Fibroblast of gingiva (primary cell): ENCODE results near the gene ARHGEF39.

Experiments
- DNase-seq: peaks from one replicate; pipeline ENCODE4 v3.0.0-alpha.2; 2011; ENCODE audit warnings: low read depth

The ARHGEF39 gene

DNA sequence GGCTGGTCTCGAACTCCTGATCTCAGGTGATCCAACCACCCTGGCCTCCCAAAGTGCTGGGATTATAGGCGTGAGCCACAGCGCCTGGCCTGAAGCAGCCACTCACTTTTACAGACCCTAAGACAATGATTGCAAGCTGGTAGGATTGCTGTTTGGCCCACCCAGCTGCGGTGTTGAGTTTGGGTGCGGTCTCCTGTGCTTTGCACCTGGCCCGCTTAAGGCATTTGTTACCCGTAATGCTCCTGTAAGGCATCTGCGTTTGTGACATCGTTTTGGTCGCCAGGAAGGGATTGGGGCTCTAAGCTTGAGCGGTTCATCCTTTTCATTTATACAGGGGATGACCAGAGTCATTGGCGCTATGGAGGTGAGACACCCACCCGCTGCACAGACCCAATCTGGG, 10.2 kb upstream of the ARHGEF39 start:
- no peak for DNase-seq

DNA sequence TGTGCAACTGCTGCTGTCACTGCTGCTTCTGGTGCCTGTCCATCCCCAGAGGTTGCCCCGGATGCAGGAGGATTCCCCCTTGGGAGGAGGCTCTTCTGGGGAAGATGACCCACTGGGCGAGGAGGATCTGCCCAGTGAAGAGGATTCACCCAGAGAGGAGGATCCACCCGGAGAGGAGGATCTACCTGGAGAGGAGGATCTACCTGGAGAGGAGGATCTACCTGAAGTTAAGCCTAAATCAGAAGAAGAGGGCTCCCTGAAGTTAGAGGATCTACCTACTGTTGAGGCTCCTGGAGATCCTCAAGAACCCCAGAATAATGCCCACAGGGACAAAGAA, 9.0 kb upstream of the ARHGEF39 start:
- DNase-seq, result no peak

DNA sequence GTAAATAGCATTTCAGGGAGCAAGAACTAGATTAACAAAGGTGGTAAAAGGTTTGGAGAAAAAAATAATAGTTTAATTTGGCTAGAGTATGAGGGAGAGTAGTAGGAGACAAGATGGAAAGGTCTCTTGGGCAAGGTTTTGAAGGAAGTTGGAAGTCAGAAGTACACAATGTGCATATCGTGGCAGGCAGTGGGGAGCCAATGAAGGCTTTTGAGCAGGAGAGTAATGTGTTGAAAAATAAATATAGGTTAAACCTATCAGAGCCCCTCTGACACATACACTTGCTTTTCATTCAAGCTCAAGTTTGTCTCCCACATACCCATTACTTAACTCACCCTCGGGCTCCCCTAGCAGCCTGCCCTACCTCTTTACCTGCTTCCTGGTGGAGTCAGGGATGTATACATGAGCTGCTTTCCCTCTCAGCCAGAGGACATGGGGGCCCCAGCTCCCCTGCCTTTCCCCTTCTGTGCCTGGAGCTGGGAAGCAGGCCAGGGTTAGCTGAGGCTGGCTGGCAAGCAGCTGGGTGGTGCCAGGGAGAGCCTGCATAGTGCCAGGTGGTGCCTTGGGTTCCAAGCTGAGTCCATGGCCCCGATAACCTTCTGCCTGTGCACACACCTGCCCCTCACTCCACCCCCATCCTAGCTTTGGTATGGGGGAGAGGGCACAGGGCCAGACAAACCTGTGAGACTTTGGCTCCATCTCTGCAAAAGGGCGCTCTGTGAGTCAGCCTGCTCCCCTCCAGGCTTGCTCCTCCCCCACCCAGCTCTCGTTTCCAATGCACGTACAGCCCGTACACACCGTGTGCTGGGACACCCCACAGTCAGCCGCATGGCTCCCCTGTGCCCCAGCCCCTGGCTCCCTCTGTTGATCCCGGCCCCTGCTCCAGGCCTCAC, 8.4 kb upstream of the ARHGEF39 start, which contains the start of gene CA9:
Gene CA9, plus strand, starts transcription at position 797 of the 893 bp plus-strand sequence. Its CDS starts 32 bp downstream, at position 829.
- DNase-seq, result no peak

DNA sequence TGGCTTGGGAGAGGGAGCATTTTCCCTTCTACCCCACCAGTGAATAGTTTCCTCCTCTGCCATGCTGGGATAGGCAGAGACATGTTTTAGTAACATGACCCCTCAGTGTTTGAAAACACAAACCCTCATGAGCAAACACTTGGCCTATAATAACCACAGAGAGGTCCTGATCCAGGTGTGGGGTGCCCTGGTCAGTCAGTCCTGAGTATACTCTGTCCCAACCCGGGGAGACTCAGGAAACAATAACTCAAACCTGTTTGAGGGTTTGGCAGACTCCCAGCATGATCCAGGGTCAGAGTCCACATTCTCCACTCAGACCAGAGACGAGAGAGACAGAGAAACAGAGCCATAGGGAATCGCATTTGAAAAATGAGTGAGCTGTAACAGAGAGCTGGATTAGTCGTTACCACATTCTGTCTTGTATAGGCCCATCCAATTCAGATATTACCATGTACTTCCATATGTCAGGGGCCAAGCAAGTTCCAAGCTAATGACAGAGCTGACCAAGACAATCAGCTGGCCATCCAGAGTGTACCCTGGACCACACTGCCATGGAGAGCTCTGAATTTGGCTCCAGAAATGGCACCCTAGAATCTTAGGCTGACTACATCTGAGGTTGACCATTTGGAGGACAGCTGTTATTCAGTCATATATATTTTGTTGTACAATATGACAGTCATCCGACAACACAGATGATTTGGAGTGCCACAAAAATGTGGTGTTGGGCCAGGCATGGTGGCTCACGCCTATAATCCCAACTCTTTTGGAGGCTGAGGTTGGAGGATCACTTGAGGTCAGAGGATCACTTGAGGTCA, 4.5 kb upstream of the ARHGEF39 start:
- no peak for DNase-seq

DNA sequence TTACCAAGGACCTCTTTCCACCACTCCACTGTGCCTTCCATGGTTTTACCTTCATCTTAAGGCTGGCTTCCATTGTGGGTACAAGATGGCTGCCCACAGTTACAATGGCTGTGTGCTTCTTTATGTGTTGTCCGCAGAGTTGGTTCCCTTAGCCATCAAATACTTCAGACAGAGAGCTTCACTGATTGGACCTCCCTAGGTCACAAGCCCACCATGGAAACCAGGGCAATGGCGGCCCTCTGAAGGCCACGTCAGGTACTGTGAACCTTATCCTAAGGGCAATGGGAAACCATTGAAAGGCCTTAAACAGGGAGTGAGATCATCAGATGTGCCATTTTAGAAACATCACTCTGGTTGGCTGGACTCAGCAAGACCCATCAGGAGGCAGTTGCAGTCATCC, 2.9 kb upstream of the ARHGEF39 start:
- no peak for DNase-seq

DNA sequence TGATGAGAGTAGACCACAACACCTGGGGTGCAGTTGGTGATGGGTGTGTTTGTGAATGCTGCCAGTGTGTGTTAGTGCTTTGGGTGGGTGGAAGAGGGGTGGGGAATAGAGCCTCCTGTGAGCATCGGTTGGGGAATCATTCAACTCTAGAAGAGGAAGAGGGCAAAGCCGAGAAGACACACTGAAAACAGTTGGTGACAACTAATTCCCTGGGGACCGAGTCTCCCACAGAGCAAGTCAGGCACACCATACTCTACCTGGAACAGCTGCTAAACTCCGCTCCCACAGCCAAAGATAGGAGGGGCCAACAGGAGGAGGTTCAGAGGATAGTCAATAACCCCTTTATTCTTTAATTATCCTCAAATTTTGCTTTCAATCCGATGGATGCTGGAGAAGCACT, 1.6 kb upstream of the ARHGEF39 start:
- no peak for DNase-seq

DNA sequence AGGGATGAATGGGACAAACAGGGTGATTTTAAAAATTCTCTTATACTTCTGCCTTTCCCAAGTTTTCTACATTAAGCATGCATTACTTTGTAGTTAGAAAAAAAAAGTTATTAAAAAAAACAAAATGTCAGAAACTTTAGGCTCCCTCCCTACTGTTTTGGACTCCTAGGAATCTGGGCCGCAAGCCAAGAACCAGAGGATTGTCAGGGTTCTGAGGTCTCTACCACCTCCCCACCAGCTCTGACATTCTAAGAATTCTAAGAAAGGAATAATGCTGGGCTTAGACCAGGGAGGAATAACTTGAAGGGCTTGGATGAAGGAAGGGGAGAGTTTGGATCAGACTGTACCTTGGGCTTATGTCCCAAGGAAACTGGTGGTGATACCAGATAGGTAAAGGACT, 1.1 kb upstream of the ARHGEF39 start:
- DNase-seq, result no peak

DNA sequence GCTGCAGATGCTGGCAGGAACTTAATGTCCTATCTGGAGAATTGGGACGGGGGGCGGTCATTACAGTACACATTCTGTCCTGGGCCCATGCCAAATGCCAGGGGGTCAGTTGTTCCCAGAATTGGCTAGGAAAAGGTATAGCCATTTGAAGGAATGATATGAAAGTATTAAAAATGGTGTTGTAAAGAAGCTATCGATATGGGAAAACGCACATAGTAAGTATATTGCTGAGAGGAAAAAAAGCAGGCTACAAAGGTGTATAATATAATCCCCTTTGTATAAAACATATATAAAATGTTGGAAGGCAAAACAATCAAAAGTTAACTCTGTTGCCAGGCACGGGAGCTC, 450 bp upstream of the ARHGEF39 start:
- no peak for DNase-seq

DNA sequence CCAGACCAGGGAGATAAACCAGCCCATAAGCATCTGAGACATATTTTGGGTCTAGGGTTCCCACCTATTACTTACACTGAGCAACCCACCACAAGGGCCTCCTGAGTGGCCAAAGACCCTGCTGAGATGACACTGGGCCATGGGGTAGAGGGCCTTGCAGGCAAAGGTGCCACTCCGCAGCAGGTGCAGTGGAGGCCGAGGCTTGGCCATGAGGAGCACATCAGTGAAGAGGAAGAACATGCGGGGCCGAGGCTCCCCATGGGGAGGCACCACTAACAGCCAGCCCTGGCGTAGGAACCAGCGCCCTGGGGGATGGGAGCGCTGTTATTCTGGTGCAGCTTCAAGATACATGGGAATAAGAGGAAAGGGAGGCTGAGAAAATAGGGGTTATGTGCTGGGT, 2.6 kb downstream of the ARHGEF39 start:
- no peak for DNase-seq

DNA sequence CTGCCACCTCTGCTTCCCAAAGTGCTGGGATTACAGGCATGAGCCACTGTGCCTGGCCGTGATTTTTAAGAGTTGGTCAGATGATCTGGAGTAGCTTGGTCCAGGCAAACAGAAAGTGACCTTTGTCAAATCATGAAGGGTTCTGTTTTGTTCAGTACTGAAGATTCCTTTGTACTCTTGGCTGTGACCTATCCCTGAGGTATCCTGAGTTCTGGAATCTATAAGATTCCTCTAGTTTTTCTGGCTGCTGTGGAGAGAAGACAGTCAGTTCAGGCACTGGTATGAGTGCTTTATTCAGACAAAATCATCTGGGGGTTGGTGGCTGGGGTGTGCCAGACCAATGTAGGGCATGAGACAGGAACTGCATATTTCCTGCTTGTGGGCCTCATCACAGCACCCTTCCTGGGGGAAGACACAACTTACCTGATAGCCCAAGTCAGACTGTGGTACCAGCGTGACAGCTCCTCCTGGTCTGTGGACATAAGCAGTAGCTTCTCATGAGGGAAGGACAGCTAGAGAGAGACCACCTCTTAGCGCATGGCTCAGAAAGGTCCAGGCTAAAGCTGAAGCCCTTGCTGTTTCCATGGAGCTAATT, 3.1 kb downstream of the ARHGEF39 start:
- DNase-seq, result no peak

DNA sequence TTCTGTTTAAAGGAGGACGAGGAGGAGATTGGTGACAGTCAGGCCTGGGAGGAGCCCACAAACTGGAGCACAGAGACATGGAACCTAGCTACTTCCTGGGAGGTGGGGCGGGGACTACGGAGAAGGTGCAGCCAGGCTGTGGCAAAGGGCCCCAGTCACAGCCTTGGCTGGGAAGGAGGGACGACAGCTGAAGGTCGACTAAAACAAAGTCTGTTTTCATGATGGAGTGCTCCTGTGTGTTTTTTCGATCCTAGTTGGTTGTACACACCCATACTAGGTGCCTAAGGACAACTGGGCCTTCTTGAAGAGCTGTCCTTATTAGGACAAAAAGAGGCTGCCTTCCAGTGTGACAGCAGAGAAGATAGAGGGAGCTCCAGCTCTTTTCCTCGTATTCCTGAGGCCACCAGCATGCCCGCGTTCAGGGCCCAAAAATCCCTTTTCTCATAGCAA, 4.0 kb downstream of the ARHGEF39 start:
- DNase-seq, result peak; percentile 50

DNA sequence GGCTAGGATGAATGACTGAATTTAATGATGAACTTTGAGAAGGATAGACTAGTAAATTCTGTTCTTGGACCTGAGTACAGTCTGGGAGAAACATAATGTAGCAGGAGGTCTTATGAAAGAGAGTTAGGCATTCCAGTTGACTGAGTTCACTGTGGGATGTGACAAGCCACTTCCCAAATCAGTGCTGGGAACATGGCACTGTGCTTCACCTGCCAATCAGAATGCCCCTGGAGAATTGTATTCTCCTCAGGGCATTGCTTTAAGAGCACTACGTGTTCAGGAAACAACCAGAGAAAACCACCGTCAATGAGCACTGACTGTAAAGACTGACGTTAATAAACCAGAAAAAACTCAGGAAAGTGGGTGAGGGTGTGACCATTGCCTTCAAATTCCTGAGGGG, 5.7 kb downstream of the ARHGEF39 start:
- DNase-seq, result peak; percentile 93

DNA sequence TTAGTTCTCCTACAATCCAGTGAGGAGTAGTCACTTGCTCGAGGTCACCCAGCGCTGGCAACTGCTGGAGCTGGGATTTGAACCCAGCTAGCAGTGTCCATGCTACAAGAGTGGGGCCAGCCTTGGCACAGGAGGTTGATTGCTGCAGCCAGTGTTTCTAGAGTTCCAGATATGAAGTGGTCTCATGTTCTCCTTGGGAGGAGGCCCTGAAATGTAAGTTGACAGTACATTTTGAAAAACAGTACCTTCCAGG, 6.1 kb downstream of the ARHGEF39 start:
- peak; percentile 45 for DNase-seq

DNA sequence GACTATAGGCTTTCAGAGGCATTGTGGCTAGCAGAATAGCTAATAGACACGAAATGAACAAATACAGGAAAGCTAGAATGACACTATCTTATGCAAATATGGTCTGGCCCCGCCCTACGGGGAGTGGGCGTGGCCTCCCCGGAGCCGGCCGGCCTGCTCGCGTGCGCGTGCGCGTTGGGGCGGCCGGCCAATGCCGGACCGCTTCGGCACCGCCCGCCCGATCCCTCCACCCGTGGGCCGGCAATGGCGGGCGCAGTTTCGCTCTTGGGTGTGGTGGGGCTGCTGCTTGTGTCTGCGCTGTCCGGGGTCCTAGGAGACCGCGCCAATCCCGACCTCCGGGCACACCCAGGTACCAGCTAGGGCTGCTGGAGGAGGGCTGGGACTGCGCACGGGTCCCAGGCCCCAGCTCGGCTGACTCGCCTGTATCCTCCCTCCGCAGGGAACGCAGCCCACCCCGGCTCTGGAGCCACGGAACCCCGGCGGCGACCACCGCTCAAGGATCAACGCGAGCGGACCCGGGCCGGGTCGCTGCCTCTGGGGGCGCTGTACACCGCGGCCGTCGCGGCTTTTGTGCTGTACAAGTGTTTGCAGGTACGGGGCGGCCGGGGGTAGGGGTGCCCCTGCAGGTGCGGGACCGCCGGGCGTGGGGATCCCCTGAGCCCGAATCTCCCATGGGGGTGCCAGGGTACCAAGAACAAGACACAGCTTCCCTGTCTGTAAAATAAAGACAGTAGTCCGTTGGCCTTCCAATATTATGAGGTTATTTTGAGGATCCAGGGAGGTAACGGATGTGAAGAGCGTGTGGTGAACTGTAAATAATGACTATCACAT, 6.6 kb downstream of the ARHGEF39 start, which contains the start of gene CCDC107:
Gene CCDC107, plus strand, starts transcription at position 156 of the 831 bp plus-strand sequence. Its CDS starts 88 bp downstream, at position 244.
- peak; percentile 78 for DNase-seq

DNA sequence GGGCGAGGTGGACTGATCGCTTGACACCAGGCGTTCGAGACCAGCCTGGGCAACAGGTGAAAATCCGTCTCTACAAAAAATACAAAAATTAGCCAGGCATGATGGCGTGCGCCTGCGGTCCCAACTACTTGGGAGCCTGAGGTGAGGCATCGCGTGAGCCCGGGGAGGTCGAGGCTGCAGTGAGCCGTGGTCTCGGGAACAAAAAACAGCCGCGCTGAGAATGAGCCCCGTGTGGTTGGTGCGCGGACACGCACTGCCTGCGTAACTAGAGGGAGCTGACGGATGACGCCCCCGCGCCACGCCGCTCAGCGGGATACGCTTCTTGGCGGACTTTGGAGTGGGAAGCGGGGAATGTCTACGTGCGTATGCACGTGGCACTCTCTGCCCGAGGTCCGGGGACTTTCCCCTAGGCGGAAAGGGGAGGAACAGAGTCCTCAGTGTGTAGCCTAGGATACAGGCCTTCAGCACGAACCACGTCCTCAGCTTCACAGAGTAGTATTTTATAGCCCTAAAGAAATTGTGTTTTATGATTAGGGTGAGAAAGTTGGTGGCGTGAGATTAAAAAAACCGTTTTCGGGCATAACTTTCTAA, 7.4 kb downstream of the ARHGEF39 start, which contains the start of gene RMRP:
Gene RMRP, minus strand, starts transcription at position 474 of the 591 bp plus-strand sequence.
- peak; percentile 100 for DNase-seq

DNA sequence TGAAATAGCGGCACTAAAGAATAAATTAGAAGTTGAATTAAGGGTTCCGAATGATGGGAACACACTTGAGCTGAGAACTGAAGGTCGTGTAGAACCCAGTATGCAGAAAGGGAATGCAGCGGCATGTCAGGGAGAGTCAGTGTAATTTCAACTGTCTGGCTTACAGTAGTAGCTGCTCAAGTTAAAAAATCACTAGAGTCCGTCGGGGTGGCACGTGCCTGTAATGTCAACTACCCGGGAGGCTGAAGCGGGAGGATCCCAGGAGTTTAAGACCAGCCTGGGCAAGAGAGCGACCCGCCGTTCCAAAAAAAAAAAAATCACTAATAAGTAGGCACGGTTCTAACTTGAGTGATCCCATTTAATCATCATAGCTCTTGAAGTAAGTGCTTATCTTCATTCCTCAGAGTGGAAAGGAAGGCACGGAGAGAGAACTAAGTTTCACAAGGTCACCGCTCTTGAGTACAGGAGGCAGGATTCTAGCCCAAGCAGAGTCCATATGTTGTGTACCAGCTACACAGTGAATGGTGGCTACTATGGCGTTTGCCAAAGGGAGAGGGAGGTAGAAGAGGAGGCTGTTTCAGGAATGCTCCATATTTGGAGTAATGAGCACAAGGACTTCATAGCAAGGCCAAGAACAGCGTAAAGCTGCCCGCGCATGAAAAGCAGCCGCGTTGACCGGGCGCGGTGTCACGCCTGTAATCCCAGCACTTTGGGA, 8.0 kb downstream of the ARHGEF39 start:
- peak; percentile 52 for DNase-seq

DNA sequence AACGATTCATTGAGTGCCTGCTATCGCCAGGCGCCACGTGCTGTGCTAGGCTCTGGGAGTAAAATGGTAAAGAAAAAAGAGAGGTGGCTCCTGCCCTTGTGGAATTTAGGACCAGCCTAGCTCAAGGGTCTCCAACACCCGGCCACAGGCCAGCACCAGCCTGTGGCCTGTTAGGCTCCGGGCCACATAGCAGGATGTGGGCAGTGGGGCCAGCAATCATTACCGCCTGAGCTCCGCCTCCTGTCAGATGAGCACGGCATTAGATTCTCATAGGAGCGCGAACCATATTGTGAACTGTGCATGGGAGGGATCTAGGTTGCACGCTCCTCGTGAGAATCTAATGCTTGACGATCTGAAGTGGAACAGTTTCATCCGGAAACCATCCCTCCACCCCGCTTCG, 8.6 kb downstream of the ARHGEF39 start:
- no peak for DNase-seq

DNA sequence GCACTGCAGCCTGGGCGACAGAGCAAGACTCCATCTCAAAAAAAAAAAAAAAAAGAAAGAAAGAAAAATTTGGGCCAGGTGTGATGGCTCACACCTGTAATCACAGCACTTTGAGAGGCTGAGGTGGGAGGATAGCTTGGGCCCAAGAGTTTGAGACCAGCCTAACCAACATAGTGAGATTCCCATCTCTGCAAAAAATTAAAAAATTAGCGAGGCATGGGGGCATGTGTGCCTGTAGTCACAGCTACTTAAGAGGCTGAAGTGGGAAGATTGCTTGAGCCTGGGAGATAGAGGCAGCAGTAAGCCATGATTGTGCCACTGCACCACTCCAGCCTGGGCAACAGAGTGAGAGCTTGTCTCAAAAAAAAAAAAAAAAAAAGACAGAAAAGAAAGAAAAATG, 11.4 kb downstream of the ARHGEF39 start:
- no peak for DNase-seq

DNA sequence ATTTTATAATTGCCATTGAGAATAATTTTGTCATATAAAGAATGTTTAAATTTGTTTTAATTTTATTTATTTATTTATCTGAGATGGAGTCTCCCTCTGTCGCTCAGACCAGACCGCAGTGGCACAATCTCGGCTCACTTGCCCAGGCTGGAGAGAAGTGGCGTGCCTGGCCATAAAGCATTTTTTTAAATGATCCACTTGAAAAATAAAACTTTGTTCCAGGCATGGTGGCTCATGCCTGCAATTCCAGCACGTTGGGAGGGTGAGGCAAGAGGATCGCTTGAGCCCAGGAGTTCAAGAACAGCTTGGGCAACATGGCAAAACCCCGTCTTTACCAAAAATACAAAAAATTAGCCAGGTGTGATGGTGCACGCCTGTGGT, 12.2 kb downstream of the ARHGEF39 start:
- DNase-seq, result peak; percentile 84

DNA sequence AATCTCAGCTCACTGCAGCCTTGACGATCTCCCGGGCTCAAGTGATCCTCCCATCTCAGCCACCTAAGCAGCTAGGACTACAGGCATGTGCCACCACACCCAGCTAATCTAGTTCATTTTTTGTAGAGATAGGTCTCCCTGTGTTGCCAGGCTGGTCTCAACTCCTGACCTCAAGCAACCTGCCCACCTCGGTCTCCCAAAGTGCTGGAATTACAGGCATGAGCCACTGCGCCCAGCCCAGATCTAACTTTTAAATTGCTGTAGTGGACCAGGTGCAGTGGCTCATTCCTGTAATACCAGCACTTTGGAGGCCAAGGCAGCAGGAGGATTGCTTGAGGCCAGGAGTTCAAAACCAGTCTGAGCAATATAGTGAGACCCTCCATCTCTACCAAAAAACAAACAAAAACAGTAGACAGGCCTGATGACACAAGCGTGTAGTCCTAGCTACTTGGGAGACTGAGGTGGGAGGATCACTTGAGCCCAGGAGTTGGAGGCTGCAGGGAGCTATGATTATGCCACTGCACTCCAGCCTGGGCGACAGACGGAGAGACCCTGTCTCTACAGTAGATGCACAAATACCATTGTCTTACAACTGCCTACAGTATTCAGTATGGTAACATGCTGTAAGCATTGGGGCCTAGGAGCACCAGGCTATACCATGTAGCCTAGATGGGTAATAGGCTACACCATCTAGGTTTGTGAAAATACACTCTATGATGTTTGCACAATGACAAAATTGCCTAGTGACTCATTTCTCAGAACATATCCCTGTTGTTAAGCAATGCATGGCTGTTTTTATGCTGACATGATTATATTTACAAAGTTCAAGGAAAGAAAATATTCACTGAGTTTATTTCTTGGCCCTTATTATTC, 12.8 kb downstream of the ARHGEF39 start:
- peak; percentile 89 for DNase-seq
